NCI-H2171 (cell line): Measurements from ENCODE around the gene DEFB132.

ENCODE experiments used
- DNase-seq: peaks from one replicate; lab custom pipeline; 2025; lab: John Stamatoyannopoulos, UW

DEFB132 gene

GRCh38 chr20:263701-264100, 6.2 kb downstream of the DEFB132 start:
- no peak for DNase-seq

- DNase-seq, result peak; percentile 86
Observed at GRCh38 chr20:266596-267562, 9.4 kb downstream of the DEFB132 start.

DNA sequence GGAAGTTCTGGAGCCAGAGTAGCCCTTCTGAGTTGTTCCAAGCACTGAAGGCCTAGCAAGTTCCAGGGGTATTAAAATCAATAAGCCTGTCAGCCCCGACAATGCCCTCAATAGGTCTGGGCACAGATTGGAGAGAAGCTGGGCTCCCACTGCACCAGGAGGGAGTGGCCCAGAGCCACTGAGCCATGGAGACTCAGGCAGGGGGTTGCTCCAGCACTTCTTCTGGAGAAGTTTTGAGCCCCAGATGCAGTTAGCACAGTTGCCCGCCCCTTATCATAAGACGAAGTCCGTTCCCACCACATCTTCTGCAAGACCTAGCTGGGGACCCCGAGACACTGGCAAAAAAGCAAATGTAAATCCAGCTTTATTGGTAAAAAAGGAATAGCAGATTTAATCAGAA, 13.0 kb downstream of the DEFB132 start:
- no peak for DNase-seq

DNA sequence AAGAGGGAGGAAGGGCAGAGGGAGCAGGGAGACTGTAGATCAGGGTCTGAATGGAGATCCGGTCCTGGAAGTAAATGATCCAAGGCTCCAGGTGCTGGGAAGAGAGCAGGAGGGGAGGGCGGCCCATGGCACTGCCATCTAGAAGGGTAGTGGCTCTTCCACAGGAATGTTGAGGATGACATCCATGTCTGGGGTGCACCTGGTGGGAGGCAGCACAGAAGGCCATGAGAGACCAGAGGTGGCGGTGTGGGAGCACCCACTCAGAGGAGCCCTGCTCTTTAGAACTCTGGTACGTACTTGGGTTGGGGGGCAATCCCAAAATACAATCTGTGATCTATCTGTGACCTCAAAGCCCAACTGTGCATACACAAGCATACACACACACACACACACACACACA, 13.5 kb downstream of the DEFB132 start:
- DNase-seq, result no peak

GRCh38 chr20:271528-271927, 14.0 kb downstream of the DEFB132 start:
- no peak for DNase-seq

- no peak for DNase-seq
Observed at GRCh38 chr20:272718-273117, 15.2 kb downstream of the DEFB132 start.

DNA sequence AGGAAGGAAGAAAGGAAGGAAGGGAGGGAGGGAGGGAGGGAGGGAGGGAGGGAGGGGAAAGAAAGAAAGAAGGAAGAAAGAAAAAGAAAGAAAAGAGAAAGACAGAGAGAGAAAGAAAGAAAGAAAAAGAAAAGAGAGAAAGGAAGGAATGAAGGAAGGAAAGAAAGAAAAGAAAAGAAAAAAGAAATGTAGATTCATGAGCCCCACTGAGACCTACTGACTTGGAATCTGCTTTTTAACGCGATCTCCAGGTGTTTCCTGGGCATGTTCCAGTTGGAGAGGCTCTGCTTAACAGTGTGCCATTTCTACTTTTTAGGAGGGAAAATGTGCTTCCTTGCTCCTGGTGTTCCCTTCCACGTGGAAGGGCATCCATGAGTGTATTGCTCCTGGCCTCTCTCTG, 16.4 kb downstream of the DEFB132 start:
- no peak for DNase-seq

DNA sequence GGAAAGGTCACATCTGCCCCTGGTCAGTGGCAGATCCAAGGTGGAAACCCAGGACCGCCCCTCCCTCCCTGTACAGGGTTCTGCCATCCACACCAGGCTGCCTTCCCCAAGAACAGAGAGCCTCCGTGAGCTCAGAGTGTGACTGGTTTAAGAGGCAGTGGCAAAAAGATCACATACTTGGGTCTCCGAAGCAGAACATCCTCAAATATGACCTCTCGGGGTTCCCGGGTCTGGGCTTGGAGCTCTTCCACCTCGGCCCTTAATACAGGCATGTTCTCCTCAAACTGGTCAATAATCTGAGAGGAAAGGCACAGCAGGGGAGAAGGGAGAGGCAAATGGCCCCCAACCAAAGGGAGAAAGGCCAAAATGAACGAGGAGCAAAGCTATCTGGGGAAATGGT, 18.3 kb downstream of the DEFB132 start:
- no peak for DNase-seq

DNA sequence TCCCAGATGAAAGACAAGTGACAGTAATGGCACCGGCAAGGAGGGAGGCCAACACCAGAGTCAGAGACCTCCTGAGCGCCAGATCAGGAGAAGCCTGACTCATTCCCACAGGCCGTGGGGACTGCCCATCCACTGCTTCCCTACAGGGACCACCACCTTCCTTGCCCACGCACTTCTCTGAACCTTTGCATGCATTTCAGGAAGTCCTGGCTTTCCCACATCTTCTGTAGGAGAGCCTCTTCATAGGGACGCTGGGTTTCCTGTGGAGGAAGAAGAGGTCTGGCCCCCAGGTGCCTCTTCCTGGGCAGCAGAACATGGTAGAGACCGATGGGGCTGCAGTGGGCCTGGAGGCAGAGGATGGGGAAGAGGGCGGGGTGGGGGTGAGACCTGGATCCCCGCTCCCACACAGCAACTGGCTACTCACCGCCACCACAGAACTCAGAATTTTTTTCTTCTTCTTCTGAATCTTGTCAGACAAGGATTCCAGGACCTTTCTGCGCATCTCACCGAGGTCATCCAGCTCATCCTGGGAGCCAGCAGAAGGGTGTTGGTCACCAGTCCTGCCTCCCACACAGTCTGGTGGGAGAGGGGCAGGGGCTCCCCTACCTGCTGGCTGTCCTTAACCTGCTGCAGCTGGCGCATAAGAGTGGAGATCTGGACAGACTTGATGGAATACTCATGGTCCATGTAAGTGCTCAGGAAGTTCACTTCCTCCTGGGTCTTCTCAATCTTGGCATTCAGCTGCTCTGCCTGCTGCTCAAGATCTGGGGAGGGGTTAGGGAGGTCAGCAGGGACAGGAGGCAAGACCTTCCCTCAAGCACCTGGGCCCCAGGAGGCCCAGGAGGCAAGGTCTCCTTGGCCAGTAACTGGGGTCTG, 19.3 kb downstream of the DEFB132 start:
- no peak for DNase-seq

DNA sequence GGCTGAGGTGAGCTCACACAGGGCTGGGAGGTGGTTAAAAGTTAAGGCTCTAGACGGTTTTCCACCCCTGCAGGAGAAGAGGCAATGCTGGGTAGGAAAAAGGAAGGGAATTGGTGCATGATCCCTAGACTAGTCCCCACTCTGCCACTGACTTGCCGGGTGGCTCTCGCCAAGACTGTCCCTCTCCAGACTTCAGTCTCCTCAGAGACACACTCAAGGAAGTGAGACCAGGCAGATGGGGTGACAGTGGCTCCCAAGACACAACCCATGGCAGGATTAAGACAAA, 19.9 kb downstream of the DEFB132 start:
- no peak for DNase-seq

- DNase-seq, result no peak
Observed at GRCh38 chr20:278181-278580, 20.7 kb downstream of the DEFB132 start.

GRCh38 chr20:278607-279571, 21.4 kb downstream of the DEFB132 start:
- DNase-seq, result no peak

DNA sequence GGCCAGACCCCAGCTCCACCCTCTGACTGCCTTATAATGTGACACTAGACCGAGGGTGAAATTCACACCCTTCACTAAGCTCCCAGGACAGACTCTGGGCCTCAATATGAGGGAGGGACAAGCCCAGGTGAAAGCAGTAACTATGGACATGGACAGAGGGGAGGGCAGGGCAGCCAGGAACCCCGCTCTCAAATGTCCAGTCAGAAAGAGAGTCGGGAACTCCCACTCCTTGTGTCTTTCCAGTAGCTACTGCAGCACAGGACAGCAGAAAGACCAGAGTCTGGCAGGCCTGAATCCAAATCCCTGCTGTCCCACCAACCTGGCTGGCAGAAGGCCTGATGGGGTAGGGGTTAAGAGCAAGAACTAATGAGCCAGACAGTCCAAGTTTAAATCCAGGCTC, 26.6 kb downstream of the DEFB132 start:
- no peak for DNase-seq

DNA sequence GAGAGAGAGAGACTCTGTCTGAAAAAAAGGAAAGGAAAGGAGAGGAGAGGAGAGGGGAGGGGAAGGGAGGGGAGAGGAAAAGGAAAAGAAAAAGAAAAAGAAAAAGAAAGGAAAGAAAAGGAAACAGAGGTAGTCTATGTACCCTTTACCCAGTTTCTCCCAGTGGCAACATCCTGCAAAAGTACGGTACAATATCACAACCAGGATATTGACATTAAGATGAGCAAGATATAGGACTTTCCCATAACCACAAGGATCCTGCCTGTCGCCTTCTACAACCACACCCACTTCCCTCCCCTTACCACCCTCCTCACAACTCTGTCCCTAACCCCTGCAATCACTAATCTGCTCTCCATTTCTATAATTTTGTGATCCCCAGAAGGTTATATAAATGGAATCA, 29.0 kb downstream of the DEFB132 start:
- no peak for DNase-seq

DNA sequence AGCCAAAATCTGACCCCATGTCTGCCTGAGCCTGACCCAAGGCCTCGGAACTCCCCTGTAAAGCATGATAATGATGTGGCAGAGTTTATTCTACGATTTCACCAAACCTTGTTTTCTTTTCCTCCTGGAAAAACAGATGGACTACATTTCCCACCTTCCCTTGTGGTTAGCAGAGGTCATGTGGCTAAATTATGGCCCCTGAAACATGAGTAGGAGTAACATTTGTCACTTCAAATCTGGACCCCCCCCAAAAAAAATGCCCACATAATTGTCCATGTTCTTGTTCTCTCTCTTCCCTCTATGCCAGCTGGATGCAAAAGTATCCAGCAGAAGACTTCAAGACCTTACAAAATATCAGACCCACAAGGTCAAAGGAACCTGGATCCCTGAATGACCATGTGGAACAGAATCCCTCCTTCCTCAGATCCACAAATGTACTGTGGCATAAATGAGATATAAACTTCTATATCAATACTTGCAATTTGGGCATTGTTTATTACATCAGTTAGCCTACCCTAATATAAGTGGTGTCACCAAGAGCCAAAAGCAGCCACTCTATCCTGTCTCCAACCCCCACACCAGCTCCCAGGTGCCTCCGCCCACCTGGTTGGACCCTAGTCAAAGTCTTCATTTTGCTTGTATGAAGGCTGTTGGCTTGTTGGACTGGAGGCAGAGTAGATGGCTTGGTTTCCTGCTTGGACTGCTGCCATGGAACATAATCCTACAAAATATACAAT, 31.6 kb downstream of the DEFB132 start:
- no peak for DNase-seq

DNA sequence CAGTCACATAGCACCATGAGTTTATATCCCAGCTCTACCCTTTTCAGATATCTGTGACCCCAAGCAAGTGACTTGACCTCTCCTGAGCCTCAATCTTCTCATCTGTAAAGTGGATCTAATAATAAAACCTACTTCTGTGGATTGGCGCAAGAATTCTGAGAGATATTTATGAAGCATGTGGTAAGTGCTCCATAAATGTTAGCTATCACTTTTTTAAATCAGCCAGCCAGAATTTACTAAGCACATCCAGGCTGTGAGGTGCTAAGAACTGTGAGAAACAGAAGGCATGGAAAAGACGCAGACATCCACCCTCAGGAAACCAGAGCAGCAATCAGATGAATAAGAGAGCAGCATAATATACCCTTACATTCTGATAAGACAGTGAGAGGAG, 32.2 kb downstream of the DEFB132 start:
- no peak for DNase-seq

DNA sequence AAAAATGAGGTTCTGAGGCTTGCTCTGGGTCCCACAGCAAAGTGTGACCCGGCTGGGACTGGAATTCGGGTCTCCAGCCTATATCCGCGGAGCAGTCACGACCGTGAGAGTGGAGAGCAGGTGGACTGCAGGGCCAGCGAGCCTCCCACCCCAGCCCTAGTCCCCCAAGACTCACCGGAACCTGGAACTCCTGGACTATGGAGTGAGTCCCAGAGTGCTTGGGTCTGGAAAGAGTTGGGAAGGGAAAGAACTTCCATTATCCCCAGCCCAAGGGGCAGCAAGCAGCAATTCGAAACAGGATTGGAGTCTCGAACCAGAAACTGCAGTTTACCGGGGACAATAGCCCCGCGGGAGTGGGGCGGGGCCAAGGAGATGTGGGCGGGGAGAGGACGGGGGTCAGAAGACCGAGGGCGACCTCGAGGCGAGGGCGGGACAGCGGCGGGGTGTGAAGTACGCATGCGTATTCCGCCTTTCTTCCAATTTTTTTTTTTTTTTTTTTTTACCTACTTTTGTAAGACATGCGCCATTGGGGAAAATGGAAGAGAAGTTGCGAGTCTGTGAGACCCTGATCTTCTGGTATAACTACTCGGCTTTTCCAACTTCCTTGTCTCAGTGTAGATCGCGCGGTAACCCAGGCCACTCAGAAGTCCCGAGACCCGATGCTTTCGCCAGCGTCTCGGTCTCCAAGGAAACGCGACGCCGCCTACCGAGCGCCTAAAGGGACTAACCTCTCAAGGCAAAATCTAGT, 32.7 kb downstream of the DEFB132 start, which contains the start of gene C20orf96:
Gene C20orf96, minus strand, starts transcription at position 667 of the 748 bp plus-strand sequence. Its CDS starts 140 bp downstream, at position 527.
- peak; percentile 90 for DNase-seq

DNA sequence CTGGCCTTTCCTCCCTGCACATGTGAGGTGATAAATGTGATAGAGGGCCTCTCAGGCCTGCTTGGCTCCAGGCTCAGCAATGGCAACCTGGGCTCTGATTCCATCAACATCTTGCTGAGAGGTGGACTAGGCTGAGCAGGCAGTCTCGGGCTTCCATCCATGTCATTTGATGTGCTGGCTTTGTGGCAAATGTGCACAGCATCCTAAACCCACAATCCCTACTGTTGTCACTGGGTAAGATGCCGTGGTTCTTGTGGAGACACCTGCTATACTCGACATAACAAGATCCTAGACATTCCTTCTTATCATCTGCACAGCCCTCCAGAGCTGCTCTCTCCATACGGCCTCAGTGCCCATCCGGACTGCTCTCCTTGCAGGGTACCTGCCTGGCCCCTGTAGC, 37.1 kb downstream of the DEFB132 start:
- DNase-seq, result no peak

DNA sequence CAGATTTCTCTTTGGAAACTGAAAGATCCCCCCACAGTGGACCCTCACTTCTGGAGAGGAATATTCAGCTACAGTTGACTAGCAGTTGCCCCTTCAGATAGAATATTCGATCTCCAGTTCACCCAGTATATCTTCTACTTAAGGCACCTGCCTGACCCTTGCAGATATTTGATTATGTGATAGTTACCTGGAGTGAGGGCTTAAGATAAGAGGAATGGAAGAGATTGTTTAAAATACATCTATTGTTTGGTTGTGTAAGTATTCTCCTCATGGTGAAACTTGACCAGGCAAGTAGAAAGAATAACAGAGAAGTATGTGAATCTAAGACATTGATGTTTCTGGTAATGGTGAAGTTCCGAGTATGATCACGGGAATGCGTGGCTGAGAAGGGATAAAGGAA, 38.3 kb downstream of the DEFB132 start:
- no peak for DNase-seq
